SK-N-SH treated with all-trans-retinoic acid at 6 μM for 48 hours (cell line): ENCODE measurements around the gene PGC.

Experiments used
- ATAC-seq: fragments of 200-7000 bp; cut with Tn5 transposase; 3 replicates; pipeline ENCODE4 v1.9.1; 2020; ENCODE audit warnings: mild to moderate bottlenecking, moderate library complexity
- ARNTL ChIP-seq: fragments of 450-650 bp; formaldehyde crosslinking; IDR thresholded peaks from 2 replicates; pipeline ENCODE4 v1.5.0; 2020; ENCODE audit warnings: low read depth, mild to moderate bottlenecking, moderate library complexity, borderline replicate concordance
- BACH2 ChIP-seq: fragments of 250-450 bp; sonication (Bioruptor Pico); IDR thresholded peaks from 2 replicates; pipeline ENCODE4 v1.9.0; 2021; ENCODE audit warnings: mild to moderate bottlenecking, borderline replicate concordance
- CSDC2 ChIP-seq: fragments of 250-450 bp; sonication (Bioruptor Pico); IDR thresholded peaks from 2 replicates; pipeline ENCODE4 v1.5.0; 2020; ENCODE audit warnings: mild to moderate bottlenecking, moderate library complexity
- ESRRG ChIP-seq: fragments of 250-450 bp; sonication (Bioruptor Pico); IDR thresholded peaks from 2 replicates; pipeline ENCODE4 v1.6.1; 2021; ENCODE audit warnings: mild to moderate bottlenecking
- GLIS3 ChIP-seq: fragments of 250-450 bp; sonication (Bioruptor Pico); IDR thresholded peaks from 2 replicates; pipeline ENCODE4 v1.5.0; 2020; ENCODE audit warnings: mild to moderate bottlenecking, moderate library complexity
- ISL1 ChIP-seq: fragments of 250-450 bp; sonication (Bioruptor Pico); IDR thresholded peaks from 2 replicates; pipeline ENCODE4 v2.1.2; 2022; ENCODE audit warnings: mild to moderate bottlenecking, moderate library complexity
- OSR1 ChIP-seq: fragments of 250-450 bp; sonication (Bioruptor Pico); IDR thresholded peaks from 2 replicates; pipeline ENCODE4 v1.8.0; 2022; ENCODE audit warnings: moderate library complexity, mild to moderate bottlenecking, inconsistent platforms
- PPARA ChIP-seq: fragments of 250-450 bp; sonication (Bioruptor Pico); IDR thresholded peaks from 2 replicates; pipeline ENCODE4 v1.5.0; 2020; ENCODE audit warnings: mild to moderate bottlenecking, borderline replicate concordance
- RARB ChIP-seq: fragments of 250-450 bp; sonication (Bioruptor Pico); IDR thresholded peaks from 2 replicates; pipeline ENCODE4 v1.8.0; 2021; ENCODE audit warnings: mild to moderate bottlenecking, moderate library complexity
- SNAI2 ChIP-seq: fragments of 250-450 bp; sonication (Bioruptor Pico); IDR thresholded peaks from 2 replicates; pipeline ENCODE4 v1.5.0; 2020; ENCODE audit warnings: mild to moderate bottlenecking, moderate library complexity
- TCF4 ChIP-seq: fragments of 250-450 bp; sonication (Bioruptor Pico); IDR thresholded peaks from 2 replicates; pipeline ENCODE4 v1.8.0; 2021; ENCODE audit warnings: mild to moderate bottlenecking, moderate library complexity, borderline replicate concordance
- TOX ChIP-seq: fragments of 250-450 bp; sonication (Bioruptor Pico); IDR thresholded peaks from 2 replicates; pipeline ENCODE4 v1.8.0; 2021; ENCODE audit warnings: mild to moderate bottlenecking, moderate library complexity, borderline replicate concordance
- ZC3H10 ChIP-seq: fragments of 250-450 bp; sonication (Bioruptor Pico); IDR thresholded peaks from 2 replicates; pipeline ENCODE4 v1.5.1; 2021; ENCODE audit warnings: mild to moderate bottlenecking, moderate library complexity
- ZFP3 ChIP-seq: fragments of 250-450 bp; sonication (Bioruptor Pico); IDR thresholded peaks from 2 replicates; pipeline ENCODE4 v1.5.0; 2020; ENCODE audit warnings: mild to moderate bottlenecking, moderate library complexity
- ZFP30 ChIP-seq: fragments of 450-650 bp; formaldehyde crosslinking; IDR thresholded peaks from 2 replicates; pipeline ENCODE4 v1.5.0; 2022; ENCODE audit warnings: mild to moderate bottlenecking, moderate library complexity
- ZNF565 ChIP-seq: fragments of 450-650 bp; formaldehyde crosslinking; conservative IDR thresholded peaks from 2 replicates; pipeline ENCODE4 v1.5.0; 2020; ENCODE audit warnings: low read depth, mild to moderate bottlenecking, moderate library complexity
- ZNF70 ChIP-seq: fragments of 450-650 bp; formaldehyde crosslinking; IDR thresholded peaks from 2 replicates; pipeline ENCODE4 v1.5.0; 2020; ENCODE audit warnings: mild to moderate bottlenecking, moderate library complexity
- ZNF8 ChIP-seq: fragments of 450-650 bp; formaldehyde crosslinking; IDR thresholded peaks from 2 replicates; pipeline ENCODE4 v1.5.0; 2020; ENCODE audit warnings: mild to moderate bottlenecking, moderate library complexity
- TF ChIP-seq, protein P1 (sequence below): fragments of 250-450 bp; sonication (Bioruptor Pico); IDR thresholded peaks from 2 replicates; pipeline ENCODE4 v1.5.1; 2021; ENCODE audit warnings: mild to moderate bottlenecking, moderate library complexity
- TF ChIP-seq, protein P2 (sequence below): fragments of 250-450 bp; sonication (Bioruptor Pico); IDR thresholded peaks from 2 replicates; pipeline ENCODE4 v1.8.0; 2021; ENCODE audit warnings: low read depth, mild to moderate bottlenecking, moderate library complexity, borderline replicate concordance
- TF ChIP-seq, protein P3 (sequence below): fragments of 250-450 bp; sonication (Bioruptor Pico); IDR thresholded peaks from 2 replicates; pipeline ENCODE4 v1.8.0; 2020; ENCODE audit warnings: mild to moderate bottlenecking, moderate library complexity, borderline replicate concordance

PGC gene

DNA sequence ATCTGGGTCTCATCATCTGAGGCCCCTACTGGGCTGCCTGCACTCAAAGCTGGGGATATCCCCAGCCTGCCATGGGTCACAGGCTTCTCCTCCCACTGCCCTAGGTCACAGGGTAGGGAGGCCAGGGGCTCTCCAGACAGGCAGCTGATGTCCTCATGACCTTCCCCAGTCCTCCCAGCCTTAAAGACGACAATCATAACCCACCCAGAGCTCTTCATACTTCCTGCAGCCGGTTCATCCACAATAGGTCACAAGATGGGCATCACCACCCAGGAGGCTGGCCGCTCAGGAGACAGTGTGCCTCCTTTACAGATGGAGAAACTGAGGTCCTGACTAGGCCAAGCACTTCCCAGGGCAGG lies 27.0 kb downstream of the PGC start:
- no peak for ATAC-seq
- no peak for TF ChIP-seq ARNTL (CRISPR knock-in tag)
- TF ChIP-seq ISL1 (CRISPR knock-in tag) = no peak
- no peak for TF ChIP-seq TOX (CRISPR knock-in tag)
- TF ChIP-seq ZFP30 = no peak
- TF ChIP-seq, protein P1, sequence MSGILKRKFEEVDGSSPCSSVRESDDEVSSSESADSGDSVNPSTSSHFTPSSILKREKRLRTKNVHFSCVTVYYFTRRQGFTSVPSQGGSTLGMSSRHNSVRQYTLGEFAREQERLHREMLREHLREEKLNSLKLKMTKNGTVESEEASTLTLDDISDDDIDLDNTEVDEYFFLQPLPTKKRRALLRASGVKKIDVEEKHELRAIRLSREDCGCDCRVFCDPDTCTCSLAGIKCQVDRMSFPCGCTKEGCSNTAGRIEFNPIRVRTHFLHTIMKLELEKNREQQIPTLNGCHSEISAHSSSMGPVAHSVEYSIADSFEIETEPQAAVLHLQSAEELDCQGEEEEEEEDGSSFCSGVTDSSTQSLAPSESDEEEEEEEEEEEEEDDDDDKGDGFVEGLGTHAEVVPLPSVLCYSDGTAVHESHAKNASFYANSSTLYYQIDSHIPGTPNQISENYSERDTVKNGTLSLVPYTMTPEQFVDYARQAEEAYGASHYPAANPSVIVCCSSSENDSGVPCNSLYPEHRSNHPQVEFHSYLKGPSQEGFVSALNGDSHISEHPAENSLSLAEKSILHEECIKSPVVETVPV = no peak
- no peak for TF ChIP-seq TCF4 (CRISPR knock-in tag)
- no peak for TF ChIP-seq BACH2
- TF ChIP-seq GLIS3 = no peak
- TF ChIP-seq, protein P2, sequence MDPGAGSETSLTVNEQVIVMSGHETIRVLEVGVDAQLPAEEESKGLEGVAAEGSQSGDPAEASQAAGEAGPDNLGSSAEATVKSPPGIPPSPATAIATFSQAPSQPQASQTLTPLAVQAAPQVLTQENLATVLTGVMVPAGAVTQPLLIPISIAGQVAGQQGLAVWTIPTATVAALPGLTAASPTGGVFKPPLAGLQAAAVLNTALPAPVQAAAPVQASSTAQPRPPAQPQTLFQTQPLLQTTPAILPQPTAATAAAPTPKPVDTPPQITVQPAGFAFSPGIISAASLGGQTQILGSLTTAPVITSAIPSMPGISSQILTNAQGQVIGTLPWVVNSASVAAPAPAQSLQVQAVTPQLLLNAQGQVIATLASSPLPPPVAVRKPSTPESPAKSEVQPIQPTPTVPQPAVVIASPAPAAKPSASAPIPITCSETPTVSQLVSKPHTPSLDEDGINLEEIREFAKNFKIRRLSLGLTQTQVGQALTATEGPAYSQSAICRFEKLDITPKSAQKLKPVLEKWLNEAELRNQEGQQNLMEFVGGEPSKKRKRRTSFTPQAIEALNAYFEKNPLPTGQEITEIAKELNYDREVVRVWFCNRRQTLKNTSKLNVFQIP = no peak
- TF ChIP-seq CSDC2 = no peak
- no peak for TF ChIP-seq ZNF8 (CRISPR knock-in tag)
- no peak for TF ChIP-seq SNAI2
- no peak for TF ChIP-seq ESRRG (CRISPR knock-in tag)
- TF ChIP-seq, all 23 proteins: peak for 0

DNA sequence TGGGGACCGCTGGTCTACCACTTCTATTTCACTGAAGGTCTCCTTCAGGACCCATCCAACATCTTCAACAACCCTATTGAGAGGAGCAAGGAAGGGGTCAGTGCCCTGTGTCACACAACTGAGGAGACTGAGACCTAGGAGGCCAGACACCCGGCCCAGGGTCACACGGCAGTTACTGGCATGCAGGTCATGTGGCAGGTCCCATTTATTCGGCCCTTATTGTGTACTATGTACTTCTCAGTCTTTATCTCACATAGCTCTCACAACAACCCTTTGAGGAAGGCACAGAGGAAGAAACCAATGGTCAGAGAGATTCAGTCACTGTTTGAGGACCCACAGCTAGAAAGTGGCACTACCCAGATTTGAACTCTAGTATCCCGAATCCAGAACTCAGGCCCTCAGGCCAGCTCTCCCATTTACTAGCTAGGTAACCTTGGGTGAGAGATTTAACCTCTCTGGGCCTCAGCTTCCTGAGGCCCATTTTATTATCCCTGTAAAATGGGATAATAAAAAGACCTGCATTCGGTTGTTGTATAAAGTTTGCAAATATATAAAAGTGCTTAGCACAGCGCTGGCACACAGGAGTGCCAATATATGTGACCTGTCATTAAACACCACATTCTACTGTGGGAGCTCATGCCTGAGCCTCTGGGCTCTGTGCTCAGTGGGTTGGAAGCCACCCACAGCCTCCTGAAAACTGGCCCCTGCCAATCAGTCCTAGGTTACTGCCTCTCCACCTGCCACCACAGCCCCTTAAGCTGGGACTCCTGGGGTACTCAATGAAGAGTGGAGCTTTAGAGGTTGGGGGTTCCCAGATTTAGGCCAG lies 27.5 kb downstream of the PGC start:
- ATAC-seq = no peak
- TF ChIP-seq, protein P1 = no peak
- TF ChIP-seq OSR1 (CRISPR knock-in tag) (no peak), PPARA (CRISPR knock-in tag) (no peak), ESRRG (CRISPR knock-in tag) (no peak), CSDC2 (no peak), TCF4 (CRISPR knock-in tag) (no peak), ZC3H10 (CRISPR knock-in tag) (no peak), ZNF70 (no peak), RARB (no peak), TOX (CRISPR knock-in tag) (no peak), ZFP30 (no peak), BACH2 (no peak), GLIS3 (no peak)
- TF ChIP-seq, protein P3, sequence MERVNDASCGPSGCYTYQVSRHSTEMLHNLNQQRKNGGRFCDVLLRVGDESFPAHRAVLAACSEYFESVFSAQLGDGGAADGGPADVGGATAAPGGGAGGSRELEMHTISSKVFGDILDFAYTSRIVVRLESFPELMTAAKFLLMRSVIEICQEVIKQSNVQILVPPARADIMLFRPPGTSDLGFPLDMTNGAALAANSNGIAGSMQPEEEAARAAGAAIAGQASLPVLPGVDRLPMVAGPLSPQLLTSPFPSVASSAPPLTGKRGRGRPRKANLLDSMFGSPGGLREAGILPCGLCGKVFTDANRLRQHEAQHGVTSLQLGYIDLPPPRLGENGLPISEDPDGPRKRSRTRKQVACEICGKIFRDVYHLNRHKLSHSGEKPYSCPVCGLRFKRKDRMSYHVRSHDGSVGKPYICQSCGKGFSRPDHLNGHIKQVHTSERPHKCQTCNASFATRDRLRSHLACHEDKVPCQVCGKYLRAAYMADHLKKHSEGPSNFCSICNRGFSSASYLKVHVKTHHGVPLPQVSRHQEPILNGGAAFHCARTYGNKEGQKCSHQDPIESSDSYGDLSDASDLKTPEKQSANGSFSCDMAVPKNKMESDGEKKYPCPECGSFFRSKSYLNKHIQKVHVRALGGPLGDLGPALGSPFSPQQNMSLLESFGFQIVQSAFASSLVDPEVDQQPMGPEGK = no peak
- TF ChIP-seq, protein P2 = no peak
- TF ChIP-seq, all 23 proteins: peak for 0

DNA sequence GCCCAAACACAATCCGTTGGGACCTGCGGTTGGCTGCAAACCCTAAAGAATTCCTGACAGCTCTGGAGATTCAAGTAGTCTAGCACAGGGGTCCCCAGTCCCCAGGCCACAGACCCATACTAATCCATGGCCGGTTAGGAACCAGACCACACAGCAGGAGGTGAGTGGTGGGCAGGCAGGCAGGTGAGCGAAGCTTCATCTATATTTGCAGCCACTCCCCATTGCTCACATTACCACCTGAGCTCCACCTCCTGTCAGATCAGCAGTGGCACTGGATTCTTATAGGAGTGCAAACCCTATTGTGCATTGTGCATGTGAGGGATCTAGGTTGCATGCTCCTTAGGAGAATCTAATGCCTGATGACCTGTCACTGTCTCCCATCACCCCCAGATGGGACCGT lies 28.4 kb downstream of the PGC start:
- ATAC-seq = no peak
- TF ChIP-seq BACH2 (no peak), ZNF8 (CRISPR knock-in tag) (no peak), ARNTL (CRISPR knock-in tag) (no peak), ZNF70 (no peak), ZC3H10 (CRISPR knock-in tag) (no peak), SNAI2 (no peak), RARB (no peak), ZNF565 (CRISPR knock-in tag) (no peak), ZFP30 (no peak), CSDC2 (no peak), GLIS3 (no peak), ZFP3 (CRISPR knock-in tag) (no peak), ESRRG (CRISPR knock-in tag) (no peak), ISL1 (CRISPR knock-in tag) (no peak)
- TF ChIP-seq, protein P2 = no peak
- TF ChIP-seq, protein P3 = no peak
- TF ChIP-seq, protein P1 = no peak
